Ascending aorta (tissue), 2 donors: Measurements from ENCODE around the gene AUTS2. TPM values are rescaled to one million over a fixed set of nuclear protein-coding genes. Genes with fewer than 3 reads are reported as not detected.

Experiments
- DNase-seq, 2 donors: peaks; one replicate each; pipeline ENCODE4 v3.0.0-alpha.2; 2019; ENCODE audit warnings: low spot score in 2 of 2
- H3K27ac ChIP-seq, 2 donors: fragments of 200-600 bp; sonication (generic); one replicate each; pipeline ENCODE4 v1.5.1; 2016 to 2017; ENCODE audit warnings: mild to moderate bottlenecking in 1 of 2
- H3K27me3 ChIP-seq: fragments of 200-600 bp; sonication (generic); one replicate; pipeline ENCODE4 v1.5.1; 2017
- H3K36me3 ChIP-seq, 2 donors: fragments of 200-600 bp; sonication (generic); one replicate each; pipeline ENCODE4 v1.5.1; 2016
- H3K4me1 ChIP-seq, 2 donors: fragments of 200-600 bp; sonication (generic); one replicate each; pipeline ENCODE4 v1.5.1; 2016 to 2017; ENCODE audit warnings: mild to moderate bottlenecking in 1 of 2
- H3K4me3 ChIP-seq, 2 donors: fragments of 200-600 bp; sonication (generic); one replicate each; pipeline ENCODE4 v1.5.1; 2016 to 2017; ENCODE audit warnings: mild to moderate bottlenecking in 1 of 2
- H3K9me3 ChIP-seq, 2 donors: fragments of 200-600 bp; sonication (generic); one replicate each; pipeline ENCODE4 v1.5.1; 2016
- intact Hi-C: fragments of 100-400 bp; cut with DNase I; formaldehyde crosslinking; loops from one replicate; pipeline ENCODE4 v1.15.1; 2023
- total RNA-seq: library from RNA; depleted of rRNA; stranded (reverse); fragments of >200 nt; gene quantifications from one replicate; pipeline ENCODE4 v1.1.0, GENCODE V29; 2016
- TF ChIP-seq, protein P1 (sequence below), 3 experiments: fragments of 200-600 bp in 2 of 3; fragments of 450-650 bp in 1 of 3; sonication (generic) in 2 of 3; IDR thresholded peaks; one replicate each; pipeline ENCODE4 v1.5.1; 2016 to 2019; ENCODE audit warnings: antibody characterized with exemption in 3 of 3, mild to moderate bottlenecking in 1 of 3, moderate library complexity in 1 of 3

Gene AUTS2
- total RNA-seq, 1 donor from 2014 or later = 90.4 TPM

GRCh38 chr7:70384891-70385290 is 786.6 kb downstream of the AUTS2 start:
- no peaks in the 10 kb centered on the region for H3K9me3 ChIP-seq
- intact Hi-C loops = no loop called here
- peaks cover 0 to 39% of the 10 kb centered on the region in 2 donors for H3K4me1 ChIP-seq
- H3K36me3 ChIP-seq = no peaks in the 10 kb centered on the region
- H3K27me3 ChIP-seq = no peaks in the 10 kb centered on the region
- H3K4me3 ChIP-seq = no peak overlapping the region
- TF ChIP-seq, protein P1, sequence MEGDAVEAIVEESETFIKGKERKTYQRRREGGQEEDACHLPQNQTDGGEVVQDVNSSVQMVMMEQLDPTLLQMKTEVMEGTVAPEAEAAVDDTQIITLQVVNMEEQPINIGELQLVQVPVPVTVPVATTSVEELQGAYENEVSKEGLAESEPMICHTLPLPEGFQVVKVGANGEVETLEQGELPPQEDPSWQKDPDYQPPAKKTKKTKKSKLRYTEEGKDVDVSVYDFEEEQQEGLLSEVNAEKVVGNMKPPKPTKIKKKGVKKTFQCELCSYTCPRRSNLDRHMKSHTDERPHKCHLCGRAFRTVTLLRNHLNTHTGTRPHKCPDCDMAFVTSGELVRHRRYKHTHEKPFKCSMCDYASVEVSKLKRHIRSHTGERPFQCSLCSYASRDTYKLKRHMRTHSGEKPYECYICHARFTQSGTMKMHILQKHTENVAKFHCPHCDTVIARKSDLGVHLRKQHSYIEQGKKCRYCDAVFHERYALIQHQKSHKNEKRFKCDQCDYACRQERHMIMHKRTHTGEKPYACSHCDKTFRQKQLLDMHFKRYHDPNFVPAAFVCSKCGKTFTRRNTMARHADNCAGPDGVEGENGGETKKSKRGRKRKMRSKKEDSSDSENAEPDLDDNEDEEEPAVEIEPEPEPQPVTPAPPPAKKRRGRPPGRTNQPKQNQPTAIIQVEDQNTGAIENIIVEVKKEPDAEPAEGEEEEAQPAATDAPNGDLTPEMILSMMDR (IDR thresholded peaks at IDR 0.05) = no peak
- H3K27ac ChIP-seq = no peak overlapping the region
- DNase-seq = no peak

DNA sequence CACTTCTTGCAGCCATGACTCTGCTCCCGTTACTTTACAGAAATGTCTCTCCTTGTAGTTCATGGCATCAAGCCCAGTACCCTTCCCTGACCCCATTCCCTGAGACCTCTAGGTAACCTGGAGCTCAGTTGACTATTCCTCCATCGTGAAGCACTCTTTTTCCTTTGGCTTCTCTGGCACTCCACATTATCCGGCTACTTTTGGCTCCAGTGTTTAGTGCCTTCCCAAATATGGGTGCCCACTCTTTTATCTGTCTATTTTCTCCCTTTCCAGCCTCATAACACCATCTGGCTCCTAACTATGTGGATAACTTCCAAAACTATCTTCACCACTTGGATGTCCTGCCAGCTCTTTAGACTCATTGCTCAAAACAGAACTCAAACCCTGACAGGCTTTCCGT is 788.9 kb downstream of the AUTS2 start:
- Histone ChIP-seq H3K4me3 (no peak overlapping the region), H3K27ac (peak overlapping the region; percentile 68 to 71), H3K36me3 (no peaks in the 10 kb centered on the region), H3K27me3 (no peaks in the 10 kb centered on the region), H3K9me3 (no peaks in the 10 kb centered on the region), H3K4me1 (peaks cover 3 to 43% of the 10 kb centered on the region in 2 donors)
- TF ChIP-seq, protein P1 (IDR thresholded peaks at IDR 0.05) = no peak
- DNase-seq = peak in 1 of 2 donors; percentile 71
- intact Hi-C loops = no loop called here

- Histone ChIP-seq H3K4me1 (peaks cover 3 to 53% of the 10 kb centered on the region in 2 donors), H3K4me3 (no peak overlapping the region), H3K27me3 (no peaks in the 10 kb centered on the region), H3K36me3 (no peaks in the 10 kb centered on the region), H3K27ac (peak overlapping the region; percentile 68 to 88), H3K9me3 (no peaks in the 10 kb centered on the region)
- TF ChIP-seq, protein P1 (IDR thresholded peaks at IDR 0.05) = no peak
- intact Hi-C loops = loop anchor here (5.0 kb wide), 1 partner anchor 72 kb away; no protein-coding TSS in a partner anchor
- DNase-seq = no peak
Observed at GRCh38 chr7:70389531-70390151, 791.4 kb downstream of the AUTS2 start.

GRCh38 chr7:70390251-70390650 is 792.0 kb downstream of the AUTS2 start:
- Histone ChIP-seq H3K36me3 (no peaks in the 10 kb centered on the region), H3K27ac (peak overlapping the region; percentile 88 to 89), H3K4me3 (no peak overlapping the region), H3K9me3 (no peaks in the 10 kb centered on the region), H3K4me1 (peaks cover 3 to 53% of the 10 kb centered on the region in 2 donors), H3K27me3 (no peaks in the 10 kb centered on the region)
- intact Hi-C loops = loop anchor here (5.0 kb wide), 1 partner anchor 73 kb away; no protein-coding TSS in a partner anchor
- DNase-seq = peak in 1 of 2 donors; percentile 68
- TF ChIP-seq, protein P1 (IDR thresholded peaks at IDR 0.05) = no peak

DNA sequence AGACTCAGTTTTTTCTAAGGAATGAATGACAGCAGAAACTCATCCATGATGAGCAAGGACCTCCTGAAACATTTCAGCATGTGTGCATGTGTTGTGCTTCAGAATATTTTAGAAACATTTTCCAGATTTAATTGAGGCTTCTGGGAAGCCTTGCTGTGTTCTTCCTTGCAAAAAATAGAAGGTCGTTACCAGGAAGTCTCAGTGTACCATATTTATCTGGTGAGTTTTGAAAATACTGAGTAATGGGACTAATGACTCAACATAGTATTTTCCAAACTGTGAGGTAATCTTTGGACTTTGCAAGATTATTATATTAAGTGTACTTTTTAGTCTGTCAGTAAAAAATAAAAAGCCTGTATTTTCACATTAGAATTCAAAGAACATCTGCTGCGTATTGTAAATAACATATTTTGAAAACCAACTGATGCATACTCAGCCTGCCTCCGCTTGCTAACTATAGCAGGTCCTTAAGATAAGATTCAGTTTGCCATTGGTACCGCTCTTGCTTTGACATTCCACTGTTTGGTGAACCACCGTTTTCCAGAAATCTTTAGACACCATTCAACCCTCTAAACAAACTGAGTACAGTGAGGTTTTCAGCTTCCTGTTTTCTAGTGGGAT is 794.1 kb downstream of the AUTS2 start:
- no peaks in the 10 kb centered on the region for H3K9me3 ChIP-seq
- no peaks in the 10 kb centered on the region for H3K27me3 ChIP-seq
- intact Hi-C loops = loop anchor here (1.0 to 5.0 kb wide), 3 partner anchors 17 to 302 kb away; no protein-coding TSS in a partner anchor
- no peak for DNase-seq
- TF ChIP-seq, protein P1 (IDR thresholded peaks at IDR 0.05) = no peak
- H3K4me3 ChIP-seq = peak overlapping the region in 1 of 2 donors; percentile 13
- peaks cover 3 to 47% of the 10 kb centered on the region in 2 donors for H3K4me1 ChIP-seq
- H3K27ac ChIP-seq = peak overlapping the region; percentile 88 to 89
- no peaks in the 10 kb centered on the region for H3K36me3 ChIP-seq
